Measurements from ENCODE around the gene GPR3. TPM values are rescaled to one million over a fixed set of nuclear protein-coding genes. Genes with fewer than 3 reads are reported as not detected.

The GPR3 gene
- total RNA-seq, result 0.18 and 0.32 TPM in 2 replicates

DNA sequence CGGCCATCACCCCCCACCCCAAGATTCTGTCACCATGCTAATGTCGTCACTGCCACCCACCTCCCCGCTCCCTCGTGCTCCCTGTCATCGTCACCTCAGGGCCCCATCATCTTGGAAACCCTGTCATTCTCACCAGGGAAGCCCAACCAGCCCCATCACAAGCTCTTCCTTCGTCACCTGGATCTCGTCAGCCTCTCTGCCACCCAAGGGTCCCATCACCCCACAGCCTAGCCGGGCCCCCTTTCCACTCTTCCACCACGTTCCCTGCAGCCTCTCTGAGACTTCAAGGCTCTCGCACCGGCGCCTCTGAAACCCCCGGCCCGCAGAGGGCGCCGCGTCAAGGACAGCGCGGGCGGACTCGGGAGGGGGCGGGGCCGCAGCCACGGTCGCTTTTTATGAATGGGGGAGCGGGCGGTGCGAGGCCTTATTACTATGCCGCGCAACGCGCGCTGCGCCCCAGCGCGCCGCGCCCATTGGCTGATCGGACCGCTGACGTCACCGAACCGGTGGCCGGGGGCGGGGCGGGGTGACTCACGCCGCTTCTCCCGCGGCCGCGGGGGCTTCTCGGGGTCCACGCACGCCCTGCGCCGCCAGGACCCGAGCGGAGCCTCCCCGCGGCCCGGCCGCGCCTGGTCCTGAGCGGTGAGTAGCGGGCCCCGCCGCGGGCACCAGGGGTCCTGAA lies at the start of gene GPR3:
TSS of gene GPR3 (plus strand) at position 527 of the 682 bp plus-strand sequence. CDS start 1,177 bp downstream, outside the sequence.

GRCh38 chr1:27366411-27367159 lies 25.8 kb upstream of the GPR3 start, which contains the start of gene MAP3K6:
Gene MAP3K6, minus strand, starts transcription at chr1:27366961. Its CDS starts 364 bp downstream, at chr1:27366597.

DNA sequence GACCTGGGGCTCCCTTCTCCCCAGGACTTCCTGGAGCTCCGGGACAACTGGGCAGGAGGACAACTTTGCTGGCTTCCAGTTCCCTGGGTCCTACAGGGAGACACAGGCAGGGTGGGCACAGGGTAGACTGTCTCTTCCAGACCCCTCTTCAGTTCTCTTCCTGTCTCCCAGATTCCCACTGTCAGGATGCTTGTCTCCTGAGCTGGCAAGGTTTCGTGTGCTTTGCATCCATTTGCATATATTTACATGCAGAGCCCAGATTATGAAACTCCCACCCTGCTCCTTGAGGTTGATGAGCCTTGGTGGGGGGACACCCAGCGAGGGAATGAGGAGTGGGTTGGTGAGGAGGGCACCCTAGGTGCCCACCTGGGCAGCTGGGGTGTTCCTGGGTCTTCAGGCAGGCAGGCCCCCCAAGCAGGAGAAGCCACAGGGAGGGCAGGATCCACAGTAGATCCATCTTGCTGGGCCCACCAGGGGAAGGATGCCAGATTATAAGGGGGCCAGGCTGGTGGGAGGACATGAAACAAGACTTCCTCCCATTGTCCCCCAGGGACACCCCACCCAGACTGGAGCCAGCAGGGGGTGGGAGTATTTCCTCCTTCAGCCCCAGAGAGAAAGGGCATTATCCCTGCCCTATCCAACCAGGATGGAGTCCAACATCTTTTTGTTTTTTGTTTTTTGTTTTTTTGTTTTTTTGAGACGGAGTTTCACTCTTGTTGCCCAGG lies 17.9 kb upstream of the GPR3 start, which contains the start of gene FCN3:
TSS of gene FCN3 (minus strand) at position 463 of the 725 bp plus-strand sequence. CDS start at position 457, 6 bp downstream.

DNA sequence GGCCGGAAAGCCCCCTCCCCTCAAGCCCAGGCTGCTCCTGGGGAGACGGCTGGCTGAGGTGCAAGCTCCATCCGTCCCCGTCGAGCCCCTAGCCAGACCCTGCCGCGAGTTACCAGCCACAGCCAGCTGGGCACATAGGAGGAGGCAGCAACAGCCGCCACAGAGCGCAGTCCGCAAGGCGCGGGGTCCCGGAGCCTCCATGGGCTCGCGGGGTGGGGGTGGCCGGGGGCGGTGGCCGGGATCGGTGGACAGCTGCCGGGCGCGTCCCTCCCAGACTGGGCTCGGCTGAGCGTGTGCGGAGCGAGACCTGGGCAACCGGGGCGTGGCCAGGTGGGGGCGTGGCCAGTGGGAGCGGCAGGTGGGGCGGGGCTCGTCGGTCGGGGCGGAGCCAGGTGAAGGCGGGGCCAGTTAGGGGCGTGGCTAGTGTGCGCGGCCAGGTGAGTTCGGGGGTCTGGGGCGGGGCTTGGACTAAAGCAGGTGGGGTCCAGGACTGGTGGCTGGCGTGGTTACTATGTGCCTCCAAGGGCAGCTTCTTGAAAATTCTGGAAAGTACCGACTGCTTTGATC lies 9.3 kb upstream of the GPR3 start, which contains the start of gene CD164L2:
TSS of gene CD164L2 (minus strand) at position 295 of the 567 bp plus-strand sequence. CDS start at position 201, 94 bp downstream.

Other genes starting within 250 kb of the GPR3 start
- 9.2 and 23.0 TPM in 2 replicates for gene SLC9A1, start 237.5 kb upstream of the GPR3 start, total RNA-seq
- gene WDTC1, start 158.0 kb upstream of the GPR3 start, total RNA-seq, result 14.8 and 23.5 TPM in 2 replicates
- gene TMEM222, start 70.5 kb upstream of the GPR3 start, total RNA-seq, result 36.8 and 48.8 TPM in 2 replicates
- gene SYTL1, start 50.6 kb upstream of the GPR3 start, total RNA-seq, result 0.65 TPM in 1 of 2 replicates, not detected in the other
- gene MAP3K6, start 25.7 kb upstream of the GPR3 start, total RNA-seq, result 27.4 and 33.0 TPM in 2 replicates
- 0.49 TPM in 1 of 2 replicates, not detected in the other for gene FCN3, start 17.8 kb upstream of the GPR3 start, total RNA-seq
- gene CD164L2, start 9.3 kb upstream of the GPR3 start, total RNA-seq, result not detected in 2 replicates
- gene WASF2, start 97.5 kb downstream of the GPR3 start, total RNA-seq, result 31.2 and 34.7 TPM in 2 replicates
- 15.3 and 18.3 TPM in 2 replicates for gene AHDC1, start 211.5 kb downstream of the GPR3 start, total RNA-seq
- gene FGR, start 242.6 kb downstream of the GPR3 start, total RNA-seq, result 0.16 TPM in 1 of 2 replicates, not detected in the other

Measured in cardiac atrium fibroblast (primary cell).